A549 (cell line): Measurements from ENCODE around the gene TPCN1.

ENCODE experiments used
- BCL3 ChIP-seq: fragments of >200 bp; sonication (Bioruptor Twin); formaldehyde crosslinking; IDR thresholded peaks from 3 replicates; pipeline ENCODE4 v1.6.1; 2016
- EHMT2 ChIP-seq: fragments of 200-600 bp; sonication (generic); IDR thresholded peaks from 2 replicates; pipeline ENCODE4 v1.6.1; 2016; ENCODE audit warnings: antibody characterized with exemption, low read depth, mild to moderate bottlenecking, moderate library complexity
- GATA3 ChIP-seq: IDR thresholded peaks from 2 replicates; pipeline ENCODE4 v1.6.1; 2012; ENCODE audit warnings: borderline replicate concordance
- HOXB5 ChIP-seq: fragments of 250-450 bp; sonication (Bioruptor Pico); IDR thresholded peaks from 2 replicates; pipeline ENCODE4 v1.5.0; 2020; ENCODE audit warnings: mild to moderate bottlenecking, moderate library complexity
- KDM1A ChIP-seq: fragments of 200-600 bp; sonication (generic); IDR thresholded peaks from 2 replicates; pipeline ENCODE4 v1.6.1; 2016; ENCODE audit warnings: low read depth, mild to moderate bottlenecking
- NR3C1 ChIP-seq: fragments of >200 bp; sonication (Bioruptor Twin); formaldehyde crosslinking; IDR thresholded peaks from 3 replicates; pipeline ENCODE4 v1.6.1; 2017
- SREBF2 ChIP-seq: fragments of 450-650 bp; IDR thresholded peaks from 2 replicates; pipeline ENCODE4 v1.6.1; 2014; ENCODE audit warnings: mild to moderate bottlenecking, moderate library complexity
- TF ChIP-seq, protein P1 (sequence below): fragments of >200 bp; sonication (Bioruptor Twin); formaldehyde crosslinking; IDR thresholded peaks from 3 replicates; pipeline ENCODE4 v1.5.1; 2016
- TF ChIP-seq, protein P2 (sequence below): IDR thresholded peaks from 2 replicates; pipeline ENCODE4 v1.6.1; 2012; ENCODE audit warnings: low read depth, borderline replicate concordance

DNA sequence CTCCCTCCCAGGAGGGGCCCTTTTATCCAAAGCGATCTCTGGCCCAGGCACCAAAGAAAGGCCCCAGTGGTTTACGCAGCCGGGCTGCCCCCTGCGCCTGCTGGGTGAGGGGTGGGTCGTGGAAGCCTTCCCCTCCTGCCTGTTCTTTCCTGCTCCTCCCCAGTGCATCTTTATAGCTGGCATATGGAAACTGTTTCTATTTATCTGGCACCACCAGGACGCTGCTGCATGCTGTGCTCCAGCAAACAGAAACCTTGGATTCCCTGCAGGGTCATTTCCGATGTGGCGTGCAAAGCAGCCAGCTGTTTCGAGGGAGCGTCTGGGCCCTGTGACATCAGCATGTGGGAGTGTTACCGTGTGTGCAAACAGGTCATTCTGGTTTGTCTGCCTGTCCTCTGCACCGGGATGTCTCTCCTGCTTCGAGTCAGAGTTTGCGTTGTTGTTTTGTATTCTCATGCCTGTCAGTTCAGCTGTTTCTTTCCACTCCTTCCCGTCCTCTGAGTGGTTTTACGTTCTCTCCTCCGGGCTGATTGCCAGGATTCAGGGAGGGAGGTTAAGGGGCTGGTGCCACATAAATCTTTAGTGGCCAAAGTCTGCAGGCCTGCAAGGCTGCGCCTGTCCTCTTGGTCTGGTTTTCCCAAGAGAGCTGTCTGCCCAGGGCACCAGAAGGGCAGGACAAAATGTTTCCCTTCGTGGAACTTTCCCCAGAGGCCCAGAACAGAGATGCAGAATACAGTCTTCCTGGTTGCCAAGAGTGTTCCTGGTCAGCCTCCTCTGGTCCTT is 24.6 kb downstream of the TPCN1 start:
- TF ChIP-seq BCL3: no peak
- TF ChIP-seq, protein P1, sequence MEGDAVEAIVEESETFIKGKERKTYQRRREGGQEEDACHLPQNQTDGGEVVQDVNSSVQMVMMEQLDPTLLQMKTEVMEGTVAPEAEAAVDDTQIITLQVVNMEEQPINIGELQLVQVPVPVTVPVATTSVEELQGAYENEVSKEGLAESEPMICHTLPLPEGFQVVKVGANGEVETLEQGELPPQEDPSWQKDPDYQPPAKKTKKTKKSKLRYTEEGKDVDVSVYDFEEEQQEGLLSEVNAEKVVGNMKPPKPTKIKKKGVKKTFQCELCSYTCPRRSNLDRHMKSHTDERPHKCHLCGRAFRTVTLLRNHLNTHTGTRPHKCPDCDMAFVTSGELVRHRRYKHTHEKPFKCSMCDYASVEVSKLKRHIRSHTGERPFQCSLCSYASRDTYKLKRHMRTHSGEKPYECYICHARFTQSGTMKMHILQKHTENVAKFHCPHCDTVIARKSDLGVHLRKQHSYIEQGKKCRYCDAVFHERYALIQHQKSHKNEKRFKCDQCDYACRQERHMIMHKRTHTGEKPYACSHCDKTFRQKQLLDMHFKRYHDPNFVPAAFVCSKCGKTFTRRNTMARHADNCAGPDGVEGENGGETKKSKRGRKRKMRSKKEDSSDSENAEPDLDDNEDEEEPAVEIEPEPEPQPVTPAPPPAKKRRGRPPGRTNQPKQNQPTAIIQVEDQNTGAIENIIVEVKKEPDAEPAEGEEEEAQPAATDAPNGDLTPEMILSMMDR: no peak
- TF ChIP-seq KDM1A: no peak
- no peak for TF ChIP-seq GATA3
- TF ChIP-seq, protein P2, sequence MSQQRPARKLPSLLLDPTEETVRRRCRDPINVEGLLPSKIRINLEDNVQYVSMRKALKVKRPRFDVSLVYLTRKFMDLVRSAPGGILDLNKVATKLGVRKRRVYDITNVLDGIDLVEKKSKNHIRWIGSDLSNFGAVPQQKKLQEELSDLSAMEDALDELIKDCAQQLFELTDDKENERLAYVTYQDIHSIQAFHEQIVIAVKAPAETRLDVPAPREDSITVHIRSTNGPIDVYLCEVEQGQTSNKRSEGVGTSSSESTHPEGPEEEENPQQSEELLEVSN: no peak
- TF ChIP-seq HOXB5: no peak
- no peak for TF ChIP-seq EHMT2
- no peak for TF ChIP-seq NR3C1
- TF ChIP-seq SREBF2: no peak
